Measurements from ENCODE around the gene INPP4B. TPM values are rescaled to one million over a fixed set of nuclear protein-coding genes. Genes with fewer than 3 reads are reported as not detected.

INPP4B gene
- polyA plus RNA-seq, 1 of the 3 experiments (the other 2 are of a cell fraction) = 0.08 TPM

GRCh38 chr4:142428715-142429114, 417.4 kb downstream of the INPP4B start:
- Histone ChIP-seq H3F3A (replicated peaks; ENCODE audit: insufficient read depth) (no peaks in the 10 kb centered on the region), H3K4me3 (ENCODE audit: low read depth in 2 of 2, low read length in 1 of 2) (no peak overlapping the region), H3K9me2 (no peaks in the 10 kb centered on the region), H3K9ac (no peak overlapping the region), H3K4me1 (ENCODE audit: control insufficient read depth in 1 of 2, insufficient read depth in 2 of 2, low read depth in 1 of 2, low read length in 1 of 2) (no peaks in the 10 kb centered on the region), H2AFZ (ENCODE audit: low read depth) (no peak overlapping the region), H3K79me2 (ENCODE audit: insufficient read depth) (no peaks in the 10 kb centered on the region), H3K27me3 (ENCODE audit: insufficient read depth) (no peaks in the 10 kb centered on the region), H3K9me3 (no peaks in the 10 kb centered on the region), H3K27ac (ENCODE audit: low read depth in 2 of 2, low read length in 1 of 2) (no peak overlapping the region), H3K36me3 (replicated peaks in 1 of 2; ENCODE audit: control insufficient read depth in 1 of 2, insufficient read depth in 2 of 2, low read length in 1 of 2) (no peaks in the 10 kb centered on the region), H3K4me2 (no peak overlapping the region), H4K20me1 (ENCODE audit: insufficient read depth) (no peaks in the 10 kb centered on the region)
- ChIA-PET CTCF (no interaction called here), POLR2A (no interaction called here)
- 84% methylated on average over 2 of the region's 2 CpGs for WGBS (ENCODE audit: low lambda C conversion rate)
- no peak for DNase-seq
- no peak for TF ChIP-seq FOXM1 (IDR thresholded peaks at IDR 0.05; ENCODE audit: low read depth)
- TF ChIP-seq MXI1 (IDR thresholded peaks at IDR 0.05; ENCODE audit: low read depth, low read length) = no peak
- no peak for TF ChIP-seq RFX5 (IDR thresholded peaks at IDR 0.05; ENCODE audit: low read length)
- no peak for TF ChIP-seq GABPA (IDR thresholded peaks at IDR 0.05; ENCODE audit: low read depth)
- TF ChIP-seq IRF3 (IDR thresholded peaks at IDR 0.05; ENCODE audit: low read depth, low read length) = no peak
- TF ChIP-seq TAF1 (IDR thresholded peaks at IDR 0.05; ENCODE audit: borderline replicate concordance, low read depth, low read length) = no peak
- TF ChIP-seq TEAD4 (IDR thresholded peaks at IDR 0.05; ENCODE audit: borderline replicate concordance, insufficient read depth) = no peak
- no peak for TF ChIP-seq RCOR1 (IDR thresholded peaks at IDR 0.05; ENCODE audit: low read length)
- no peak for TF ChIP-seq FOXJ3 (CRISPR knock-in tag; IDR thresholded peaks at IDR 0.05)
- no peak for TF ChIP-seq USF1 (IDR thresholded peaks at IDR 0.05; ENCODE audit: borderline replicate concordance, low read depth)
- TF ChIP-seq PBX3 (IDR thresholded peaks at IDR 0.05) = no peak
- no peak for TF ChIP-seq RAD21 (IDR thresholded peaks at IDR 0.05; ENCODE audit: low read length)
- no peak for TF ChIP-seq MAX (IDR thresholded peaks at IDR 0.05; ENCODE audit: low read depth)
- TF ChIP-seq RXRA (IDR thresholded peaks at IDR 0.05; ENCODE audit: borderline replicate concordance, low read depth) = no peak
- no peak for TF ChIP-seq SIN3A (IDR thresholded peaks at IDR 0.05; ENCODE audit: borderline replicate concordance, low read depth, low read length)

GRCh38 chr4:142427456-142427855, 418.6 kb downstream of the INPP4B start:
- 81% methylated on average over 1 of the region's 1 CpG for WGBS (ENCODE audit: low lambda C conversion rate)
- TF ChIP-seq IRF3 (IDR thresholded peaks at IDR 0.05; ENCODE audit: low read depth, low read length) (no peak), FOXM1 (IDR thresholded peaks at IDR 0.05; ENCODE audit: low read depth) (no peak), PBX3 (IDR thresholded peaks at IDR 0.05) (no peak), TAF1 (IDR thresholded peaks at IDR 0.05; ENCODE audit: borderline replicate concordance, low read depth, low read length) (no peak), RFX5 (IDR thresholded peaks at IDR 0.05; ENCODE audit: low read length) (no peak), CHD2 (IDR thresholded peaks at IDR 0.05; ENCODE audit: low read length, partially characterized antibody) (no peak), REST (IDR thresholded peaks at IDR 0.05; ENCODE audit: low read depth, low read length) (no peak), POLR2AphosphoS5 (IDR thresholded peaks at IDR 0.05; ENCODE audit: low read depth, low read length) (no peak)

More at GRCh38 chr4:142427456-142427855, 418.6 kb downstream of the INPP4B start:
- Histone ChIP-seq H3K9ac (no peak overlapping the region), H3K27me3 (ENCODE audit: insufficient read depth) (no peaks in the 10 kb centered on the region), H3K27ac (ENCODE audit: low read depth in 2 of 2, low read length in 1 of 2) (no peak overlapping the region), H3K4me2 (no peak overlapping the region), H3K9me2 (no peaks in the 10 kb centered on the region), H3F3A (replicated peaks; ENCODE audit: insufficient read depth) (no peaks in the 10 kb centered on the region), H3K79me2 (ENCODE audit: insufficient read depth) (no peaks in the 10 kb centered on the region), H2AFZ (ENCODE audit: low read depth) (no peak overlapping the region), H3K36me3 (replicated peaks in 1 of 2; ENCODE audit: control insufficient read depth in 1 of 2, insufficient read depth in 2 of 2, low read length in 1 of 2) (no peaks in the 10 kb centered on the region), H3K4me3 (ENCODE audit: low read depth in 2 of 2, low read length in 1 of 2) (no peak overlapping the region), H3K9me3 (no peaks in the 10 kb centered on the region), H4K20me1 (ENCODE audit: insufficient read depth) (no peaks in the 10 kb centered on the region), H3K4me1 (ENCODE audit: control insufficient read depth in 1 of 2, insufficient read depth in 2 of 2, low read depth in 1 of 2, low read length in 1 of 2) (no peaks in the 10 kb centered on the region)
- no peak for DNase-seq
- ChIA-PET POLR2A (no interaction called here), CTCF (interaction anchor here (1.1 kb wide), 1 partner anchor 73 kb away, joined by 4 read pairs; no protein-coding TSS in a partner anchor)
